SK-N-MC (cell line): ENCODE measurements around the gene PRKCZ.

Experiments
- EZH2 ChIP-seq: fragments of 200-600 bp; sonication (generic); IDR thresholded peaks from one replicate; pipeline ENCODE4 v1.6.1; 2017; ENCODE audit warnings: antibody characterized with exemption
- FOXP2 ChIP-seq: optimal IDR thresholded peaks from 2 replicates; pipeline ENCODE3; 2011; ENCODE audit warnings: mild to moderate bottlenecking, moderate library complexity; ENCODE audit not compliant: insufficient read depth; ENCODE audit errors: extremely low read length, control extremely low read depth
- POLR2AphosphoS5 ChIP-seq: IDR thresholded peaks from 2 replicates; pipeline ENCODE4 v1.6.1; 2012; ENCODE audit warnings: mild to moderate bottlenecking, low read depth, low read length, borderline replicate concordance

GRCh38 chr1:2041305-2041704 is 8.9 kb upstream of the PRKCZ start:
- TF ChIP-seq POLR2AphosphoS5 (no peak), EZH2 (no peak), FOXP2 (no peak)
